GM23338 (cell line): ENCODE measurements around the gene CADPS2. TPM values are rescaled to one million over a fixed set of nuclear protein-coding genes. Genes with fewer than 3 reads are reported as not detected.

Experiments
- ATAC-seq: fragments of 200-7000 bp; cut with Tn5 transposase; 3 replicates; pipeline ENCODE4 v1.9.1; 2020
- DNase-seq: peaks from one replicate; pipeline ENCODE4 v3.0.0-alpha.2; 2015; ENCODE audit warnings: low spot score
- H2AFZ ChIP-seq: fragments of 200-600 bp; sonication (generic); 2 replicates; pipeline ENCODE4 v1.8.0; 2016; ENCODE audit warnings: antibody characterized with exemption, mild to moderate bottlenecking, moderate library complexity
- H3F3A ChIP-seq: fragments of 200-600 bp; sonication (generic); replicated peaks from 2 replicates; pipeline ENCODE4 v1.8.0; 2017; ENCODE audit warnings: antibody characterized with exemption, mixed run types, low read depth
- H3K27ac ChIP-seq: fragments of 200-600 bp; sonication (generic); 2 replicates; pipeline ENCODE4 v1.6.1; 2016; ENCODE audit warnings: low read depth
- H3K27me3 ChIP-seq: fragments of 200-600 bp; sonication (generic); 2 replicates; pipeline ENCODE4 v1.8.0; 2016; ENCODE audit warnings: mild to moderate bottlenecking, mixed run types, moderate library complexity; ENCODE audit not compliant: insufficient read depth
- H3K36me3 ChIP-seq: fragments of 200-600 bp; sonication (generic); 2 replicates; pipeline ENCODE4 v1.8.0; 2016; ENCODE audit warnings: mild to moderate bottlenecking; ENCODE audit not compliant: insufficient read depth
- H3K4me1 ChIP-seq: fragments of 200-600 bp; sonication (generic); 2 replicates; pipeline ENCODE4 v1.8.0; 2016; ENCODE audit warnings: mild to moderate bottlenecking, moderate library complexity; ENCODE audit not compliant: insufficient read depth
- H3K4me2 ChIP-seq: fragments of 200-600 bp; sonication (generic); 2 replicates; pipeline ENCODE4 v1.7.1; 2017; ENCODE audit warnings: mixed run types
- H3K4me3 ChIP-seq: fragments of 200-600 bp; sonication (generic); 2 replicates; pipeline ENCODE4 v1.6.1; 2016; ENCODE audit warnings: mixed run types
- H3K79me2 ChIP-seq: fragments of 200-600 bp; sonication (generic); replicated peaks from 2 replicates; pipeline ENCODE4 v1.8.0; 2017; ENCODE audit warnings: mild to moderate bottlenecking; ENCODE audit not compliant: insufficient read depth
- H3K9me2 ChIP-seq: fragments of 200-600 bp; sonication (generic); 2 replicates; pipeline ENCODE4 v1.8.0; 2017; ENCODE audit not compliant: insufficient read depth
- H4K20me1 ChIP-seq: fragments of 200-600 bp; sonication (generic); replicated peaks from 2 replicates; pipeline ENCODE4 v1.8.0; 2017; ENCODE audit warnings: mild to moderate bottlenecking; ENCODE audit not compliant: insufficient read depth
- H3K27ac Mint-ChIP-seq: 2 replicates; pipeline ENCODE4 v1.8.0; 2020; ENCODE audit warnings: inconsistent platforms, mild to moderate bottlenecking, moderate library complexity, mixed read lengths
- H3K27me3 Mint-ChIP-seq: 3 replicates; pipeline ENCODE4 v1.8.0; 2022; ENCODE audit warnings: low read depth, mild to moderate bottlenecking, moderate library complexity, mixed read lengths, inconsistent platforms; ENCODE audit not compliant: insufficient read depth, poor library complexity
- H3K36me3 Mint-ChIP-seq: 3 replicates; pipeline ENCODE4 v1.8.0; 2021; ENCODE audit warnings: low read depth, mild to moderate bottlenecking, inconsistent platforms, moderate library complexity, mixed read lengths
- H3K4me1 Mint-ChIP-seq: 3 replicates; pipeline ENCODE4 v1.8.0; 2020; ENCODE audit warnings: mild to moderate bottlenecking, inconsistent platforms, mixed read lengths
- H3K4me3 Mint-ChIP-seq: 3 replicates; pipeline ENCODE4 v1.8.0; 2021; ENCODE audit warnings: moderate library complexity, mild to moderate bottlenecking, inconsistent platforms, mixed read lengths
- H3K9me3 Mint-ChIP-seq: 3 replicates; pipeline ENCODE4 v1.8.0; 2020; ENCODE audit warnings: moderate library complexity, mild to moderate bottlenecking, inconsistent platforms, mixed read lengths
- CREB1 ChIP-seq: fragments of 250-450 bp; sonication (Bioruptor Pico); IDR thresholded peaks from 2 replicates; pipeline ENCODE4 v1.5.0; 2020; ENCODE audit warnings: low read depth, mild to moderate bottlenecking, moderate library complexity
- EZH2 ChIP-seq: fragments of 200-600 bp; sonication (generic); IDR thresholded peaks from one replicate; pipeline ENCODE4 v1.8.0; 2017; ENCODE audit warnings: antibody characterized with exemption, mild to moderate bottlenecking, low read depth; ENCODE audit not compliant: unreplicated experiment
- EZH2phosphoT487 ChIP-seq: fragments of 200-600 bp; sonication (generic); IDR thresholded peaks from one replicate; pipeline ENCODE4 v1.8.1; 2018; ENCODE audit warnings: antibody characterized with exemption; ENCODE audit not compliant: unreplicated experiment
- JUNB ChIP-seq: IDR thresholded peaks from one replicate; pipeline ENCODE4 v1.6.1; 2016; ENCODE audit warnings: antibody characterized with exemption; ENCODE audit not compliant: unreplicated experiment
- NANOG ChIP-seq: IDR thresholded peaks from 2 replicates; pipeline ENCODE4 v1.6.1; 2016; ENCODE audit warnings: antibody characterized with exemption, borderline replicate concordance
- POLR2AphosphoS5 ChIP-seq: IDR thresholded peaks from 2 replicates; pipeline ENCODE4 v1.6.1; 2016; ENCODE audit warnings: antibody characterized with exemption, low read depth
- STAT1 ChIP-seq: IDR thresholded peaks from one replicate; pipeline ENCODE4 v1.6.1; 2016; ENCODE audit warnings: antibody characterized with exemption; ENCODE audit not compliant: unreplicated experiment
- ZNF114 ChIP-seq: fragments of 250-450 bp; sonication (Bioruptor Pico); IDR thresholded peaks from 2 replicates; pipeline ENCODE4 v1.5.0; 2020; ENCODE audit warnings: mild to moderate bottlenecking, moderate library complexity
- ZNF331 ChIP-seq: fragments of 250-450 bp; sonication (Bioruptor Pico); IDR thresholded peaks from 2 replicates; pipeline ENCODE4 v1.5.0; 2020; ENCODE audit warnings: low read depth, mild to moderate bottlenecking, moderate library complexity
- polyA plus RNA-seq: library from polyadenylated mRNA; unstranded; fragments of >200 nt; fragmentation: Nextera tagmentation; extraction: Ambion mirVana; gene quantifications from 2 replicates; pipeline ENCODE4 v1.2.1, GENCODE V29; 2016
- total RNA-seq: library from RNA; depleted of rRNA; stranded (reverse); fragments of >200 nt; shearing (Covaris generic); gene quantifications from 2 replicates; pipeline ENCODE4 v1.2.3, GENCODE V29; 2014
- TF ChIP-seq, protein P1 (sequence below): IDR thresholded peaks from one replicate; pipeline ENCODE4 v1.6.1; 2018; ENCODE audit warnings: antibody characterized with exemption; ENCODE audit not compliant: unreplicated experiment
- TF ChIP-seq, protein P2 (sequence below), 2 experiments: fragments of 200-600 bp in 1 of 2; sonication (generic) in 1 of 2; conservative IDR thresholded peaks; 2 replicates each; pipeline versions ENCODE4 v1.5.1 to v1.6.1; 2016 to 2017; ENCODE audit warnings: antibody characterized with exemption in 2 of 2, low read depth in 2 of 2, mild to moderate bottlenecking in 2 of 2, moderate library complexity in 1 of 2
- TF ChIP-seq, protein P3 (sequence below): fragments of 250-450 bp; sonication (Bioruptor Pico); IDR thresholded peaks from 2 replicates; pipeline ENCODE4 v1.5.0; 2020; ENCODE audit warnings: mild to moderate bottlenecking, moderate library complexity
- TF ChIP-seq, protein P4 (sequence below): IDR thresholded peaks from 2 replicates; pipeline ENCODE4 v1.6.1; 2016; ENCODE audit warnings: antibody characterized with exemption

The CADPS2 gene
- total and polyA plus RNA-seq, 2 experiments from 2014 or later, result 16.3 to 36.9 TPM

DNA sequence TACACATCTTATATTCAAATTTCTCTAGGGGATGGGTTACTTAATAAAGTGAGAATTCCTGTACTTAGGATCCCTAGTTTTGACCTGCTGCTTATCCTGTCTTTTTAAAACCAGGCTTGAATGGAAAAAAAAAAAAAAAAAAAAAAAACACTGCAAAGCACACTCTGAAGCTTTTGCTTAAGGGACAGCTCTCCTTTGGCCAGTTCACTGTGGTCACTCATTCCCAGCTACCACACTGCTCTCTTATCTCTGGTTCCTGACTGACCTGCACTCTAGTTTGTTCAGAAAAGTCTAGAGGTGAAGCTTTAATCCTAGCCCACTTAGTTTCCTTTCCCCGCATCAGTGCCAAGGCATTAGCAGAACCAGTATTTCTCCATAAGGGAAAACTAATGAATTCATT is 82.4 kb downstream of the CADPS2 start:
- Histone ChIP-seq H3K79me2 (no peaks in the 10 kb centered on the region), H3K4me3 (no peak overlapping the region), H3K9me2 (no peaks in the 10 kb centered on the region), H3K4me1 (peaks cover 42% of the 10 kb centered on the region), H3F3A (no peaks in the 10 kb centered on the region), H4K20me1 (no peaks in the 10 kb centered on the region), H3K27ac (no peak overlapping the region; the same call in 1 of the 2 replicates), H3K27me3 (no peaks in the 10 kb centered on the region), H3K4me2 (no peak overlapping the region), H2AFZ (no peak overlapping the region), H3K36me3 (no peaks in the 10 kb centered on the region)
- Mint-ChIP-seq H3K9me3 (no peaks in the 10 kb centered on the region), H3K27me3 (peaks cover 2% of the 10 kb centered on the region), H3K4me1 (peaks cover 45% of the 10 kb centered on the region), H3K27ac (peak overlapping the region; percentile 88), H3K4me3 (no peak overlapping the region), H3K36me3 (no peaks in the 10 kb centered on the region; the same call in 2 of the 3 replicates)
- DNase-seq, result no peak
- peak; percentile 48 for ATAC-seq
- TF ChIP-seq, protein P1, sequence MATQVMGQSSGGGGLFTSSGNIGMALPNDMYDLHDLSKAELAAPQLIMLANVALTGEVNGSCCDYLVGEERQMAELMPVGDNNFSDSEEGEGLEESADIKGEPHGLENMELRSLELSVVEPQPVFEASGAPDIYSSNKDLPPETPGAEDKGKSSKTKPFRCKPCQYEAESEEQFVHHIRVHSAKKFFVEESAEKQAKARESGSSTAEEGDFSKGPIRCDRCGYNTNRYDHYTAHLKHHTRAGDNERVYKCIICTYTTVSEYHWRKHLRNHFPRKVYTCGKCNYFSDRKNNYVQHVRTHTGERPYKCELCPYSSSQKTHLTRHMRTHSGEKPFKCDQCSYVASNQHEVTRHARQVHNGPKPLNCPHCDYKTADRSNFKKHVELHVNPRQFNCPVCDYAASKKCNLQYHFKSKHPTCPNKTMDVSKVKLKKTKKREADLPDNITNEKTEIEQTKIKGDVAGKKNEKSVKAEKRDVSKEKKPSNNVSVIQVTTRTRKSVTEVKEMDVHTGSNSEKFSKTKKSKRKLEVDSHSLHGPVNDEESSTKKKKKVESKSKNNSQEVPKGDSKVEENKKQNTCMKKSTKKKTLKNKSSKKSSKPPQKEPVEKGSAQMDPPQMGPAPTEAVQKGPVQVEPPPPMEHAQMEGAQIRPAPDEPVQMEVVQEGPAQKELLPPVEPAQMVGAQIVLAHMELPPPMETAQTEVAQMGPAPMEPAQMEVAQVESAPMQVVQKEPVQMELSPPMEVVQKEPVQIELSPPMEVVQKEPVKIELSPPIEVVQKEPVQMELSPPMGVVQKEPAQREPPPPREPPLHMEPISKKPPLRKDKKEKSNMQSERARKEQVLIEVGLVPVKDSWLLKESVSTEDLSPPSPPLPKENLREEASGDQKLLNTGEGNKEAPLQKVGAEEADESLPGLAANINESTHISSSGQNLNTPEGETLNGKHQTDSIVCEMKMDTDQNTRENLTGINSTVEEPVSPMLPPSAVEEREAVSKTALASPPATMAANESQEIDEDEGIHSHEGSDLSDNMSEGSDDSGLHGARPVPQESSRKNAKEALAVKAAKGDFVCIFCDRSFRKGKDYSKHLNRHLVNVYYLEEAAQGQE, result no peak
- TF ChIP-seq, protein P2, sequence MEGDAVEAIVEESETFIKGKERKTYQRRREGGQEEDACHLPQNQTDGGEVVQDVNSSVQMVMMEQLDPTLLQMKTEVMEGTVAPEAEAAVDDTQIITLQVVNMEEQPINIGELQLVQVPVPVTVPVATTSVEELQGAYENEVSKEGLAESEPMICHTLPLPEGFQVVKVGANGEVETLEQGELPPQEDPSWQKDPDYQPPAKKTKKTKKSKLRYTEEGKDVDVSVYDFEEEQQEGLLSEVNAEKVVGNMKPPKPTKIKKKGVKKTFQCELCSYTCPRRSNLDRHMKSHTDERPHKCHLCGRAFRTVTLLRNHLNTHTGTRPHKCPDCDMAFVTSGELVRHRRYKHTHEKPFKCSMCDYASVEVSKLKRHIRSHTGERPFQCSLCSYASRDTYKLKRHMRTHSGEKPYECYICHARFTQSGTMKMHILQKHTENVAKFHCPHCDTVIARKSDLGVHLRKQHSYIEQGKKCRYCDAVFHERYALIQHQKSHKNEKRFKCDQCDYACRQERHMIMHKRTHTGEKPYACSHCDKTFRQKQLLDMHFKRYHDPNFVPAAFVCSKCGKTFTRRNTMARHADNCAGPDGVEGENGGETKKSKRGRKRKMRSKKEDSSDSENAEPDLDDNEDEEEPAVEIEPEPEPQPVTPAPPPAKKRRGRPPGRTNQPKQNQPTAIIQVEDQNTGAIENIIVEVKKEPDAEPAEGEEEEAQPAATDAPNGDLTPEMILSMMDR (conservative IDR thresholded peaks at IDR 0.05; ENCODE audit: low read depth in 2 of 2), result no peak
- no peak for TF ChIP-seq POLR2AphosphoS5
- TF ChIP-seq, protein P3, sequence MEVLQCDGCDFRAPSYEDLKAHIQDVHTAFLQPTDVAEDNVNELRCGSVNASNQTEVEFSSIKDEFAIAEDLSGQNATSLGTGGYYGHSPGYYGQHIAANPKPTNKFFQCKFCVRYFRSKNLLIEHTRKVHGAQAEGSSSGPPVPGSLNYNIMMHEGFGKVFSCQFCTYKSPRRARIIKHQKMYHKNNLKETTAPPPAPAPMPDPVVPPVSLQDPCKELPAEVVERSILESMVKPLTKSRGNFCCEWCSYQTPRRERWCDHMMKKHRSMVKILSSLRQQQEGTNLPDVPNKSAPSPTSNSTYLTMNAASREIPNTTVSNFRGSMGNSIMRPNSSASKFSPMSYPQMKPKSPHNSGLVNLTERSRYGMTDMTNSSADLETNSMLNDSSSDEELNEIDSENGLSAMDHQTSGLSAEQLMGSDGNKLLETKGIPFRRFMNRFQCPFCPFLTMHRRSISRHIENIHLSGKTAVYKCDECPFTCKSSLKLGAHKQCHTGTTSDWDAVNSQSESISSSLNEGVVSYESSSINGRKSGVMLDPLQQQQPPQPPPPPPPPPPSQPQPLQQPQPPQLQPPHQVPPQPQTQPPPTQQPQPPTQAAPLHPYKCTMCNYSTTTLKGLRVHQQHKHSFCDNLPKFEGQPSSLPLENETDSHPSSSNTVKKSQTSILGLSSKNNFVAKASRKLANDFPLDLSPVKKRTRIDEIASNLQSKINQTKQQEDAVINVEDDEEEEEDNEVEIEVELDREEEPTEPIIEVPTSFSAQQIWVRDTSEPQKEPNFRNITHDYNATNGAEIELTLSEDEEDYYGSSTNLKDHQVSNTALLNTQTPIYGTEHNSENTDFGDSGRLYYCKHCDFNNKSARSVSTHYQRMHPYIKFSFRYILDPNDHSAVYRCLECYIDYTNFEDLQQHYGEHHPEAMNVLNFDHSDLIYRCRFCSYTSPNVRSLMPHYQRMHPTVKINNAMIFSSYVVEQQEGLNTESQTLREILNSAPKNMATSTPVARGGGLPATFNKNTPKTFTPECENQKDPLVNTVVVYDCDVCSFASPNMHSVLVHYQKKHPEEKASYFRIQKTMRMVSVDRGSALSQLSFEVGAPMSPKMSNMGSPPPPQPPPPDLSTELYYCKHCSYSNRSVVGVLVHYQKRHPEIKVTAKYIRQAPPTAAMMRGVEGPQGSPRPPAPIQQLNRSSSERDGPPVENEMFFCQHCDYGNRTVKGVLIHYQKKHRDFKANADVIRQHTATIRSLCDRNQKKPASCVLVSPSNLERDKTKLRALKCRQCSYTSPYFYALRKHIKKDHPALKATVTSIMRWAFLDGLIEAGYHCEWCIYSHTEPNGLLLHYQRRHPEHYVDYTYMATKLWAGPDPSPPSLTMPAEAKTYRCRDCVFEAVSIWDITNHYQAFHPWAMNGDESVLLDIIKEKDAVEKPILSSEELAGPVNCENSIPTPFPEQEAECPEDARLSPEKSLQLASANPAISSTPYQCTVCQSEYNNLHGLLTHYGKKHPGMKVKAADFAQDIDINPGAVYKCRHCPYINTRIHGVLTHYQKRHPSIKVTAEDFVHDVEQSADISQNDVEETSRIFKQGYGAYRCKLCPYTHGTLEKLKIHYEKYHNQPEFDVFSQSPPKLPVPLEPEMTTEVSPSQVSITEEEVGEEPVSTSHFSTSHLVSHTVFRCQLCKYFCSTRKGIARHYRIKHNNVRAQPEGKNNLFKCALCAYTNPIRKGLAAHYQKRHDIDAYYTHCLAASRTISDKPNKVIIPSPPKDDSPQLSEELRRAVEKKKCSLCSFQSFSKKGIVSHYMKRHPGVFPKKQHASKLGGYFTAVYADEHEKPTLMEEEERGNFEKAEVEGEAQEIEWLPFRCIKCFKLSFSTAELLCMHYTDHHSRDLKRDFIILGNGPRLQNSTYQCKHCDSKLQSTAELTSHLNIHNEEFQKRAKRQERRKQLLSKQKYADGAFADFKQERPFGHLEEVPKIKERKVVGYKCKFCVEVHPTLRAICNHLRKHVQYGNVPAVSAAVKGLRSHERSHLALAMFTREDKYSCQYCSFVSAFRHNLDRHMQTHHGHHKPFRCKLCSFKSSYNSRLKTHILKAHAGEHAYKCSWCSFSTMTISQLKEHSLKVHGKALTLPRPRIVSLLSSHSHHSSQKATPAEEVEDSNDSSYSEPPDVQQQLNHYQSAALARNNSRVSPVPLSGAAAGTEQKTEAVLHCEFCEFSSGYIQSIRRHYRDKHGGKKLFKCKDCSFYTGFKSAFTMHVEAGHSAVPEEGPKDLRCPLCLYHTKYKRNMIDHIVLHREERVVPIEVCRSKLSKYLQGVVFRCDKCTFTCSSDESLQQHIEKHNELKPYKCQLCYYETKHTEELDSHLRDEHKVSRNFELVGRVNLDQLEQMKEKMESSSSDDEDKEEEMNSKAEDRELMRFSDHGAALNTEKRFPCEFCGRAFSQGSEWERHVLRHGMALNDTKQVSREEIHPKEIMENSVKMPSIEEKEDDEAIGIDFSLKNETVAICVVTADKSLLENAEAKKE (CRISPR knock-in tag), result no peak
- TF ChIP-seq EZH2phosphoT487, result no peak
- TF ChIP-seq EZH2, result no peak
- no peak for TF ChIP-seq JUNB
- no peak for TF ChIP-seq NANOG
- TF ChIP-seq ZNF114 (CRISPR knock-in tag), result no peak
- no peak for TF ChIP-seq ZNF331 (CRISPR knock-in tag)
- TF ChIP-seq, protein P4, sequence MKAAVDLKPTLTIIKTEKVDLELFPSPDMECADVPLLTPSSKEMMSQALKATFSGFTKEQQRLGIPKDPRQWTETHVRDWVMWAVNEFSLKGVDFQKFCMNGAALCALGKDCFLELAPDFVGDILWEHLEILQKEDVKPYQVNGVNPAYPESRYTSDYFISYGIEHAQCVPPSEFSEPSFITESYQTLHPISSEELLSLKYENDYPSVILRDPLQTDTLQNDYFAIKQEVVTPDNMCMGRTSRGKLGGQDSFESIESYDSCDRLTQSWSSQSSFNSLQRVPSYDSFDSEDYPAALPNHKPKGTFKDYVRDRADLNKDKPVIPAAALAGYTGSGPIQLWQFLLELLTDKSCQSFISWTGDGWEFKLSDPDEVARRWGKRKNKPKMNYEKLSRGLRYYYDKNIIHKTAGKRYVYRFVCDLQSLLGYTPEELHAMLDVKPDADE, result no peak
- no peak for TF ChIP-seq STAT1
- TF ChIP-seq CREB1 (CRISPR knock-in tag), result no peak
